Measurements from ENCODE around the gene IQSEC1. TPM values are rescaled to one million over a fixed set of nuclear protein-coding genes. Genes with fewer than 3 reads are reported as not detected.

Gene IQSEC1
- total RNA-seq, 1 experiment from 2014 or later: 4.9 TPM

DNA sequence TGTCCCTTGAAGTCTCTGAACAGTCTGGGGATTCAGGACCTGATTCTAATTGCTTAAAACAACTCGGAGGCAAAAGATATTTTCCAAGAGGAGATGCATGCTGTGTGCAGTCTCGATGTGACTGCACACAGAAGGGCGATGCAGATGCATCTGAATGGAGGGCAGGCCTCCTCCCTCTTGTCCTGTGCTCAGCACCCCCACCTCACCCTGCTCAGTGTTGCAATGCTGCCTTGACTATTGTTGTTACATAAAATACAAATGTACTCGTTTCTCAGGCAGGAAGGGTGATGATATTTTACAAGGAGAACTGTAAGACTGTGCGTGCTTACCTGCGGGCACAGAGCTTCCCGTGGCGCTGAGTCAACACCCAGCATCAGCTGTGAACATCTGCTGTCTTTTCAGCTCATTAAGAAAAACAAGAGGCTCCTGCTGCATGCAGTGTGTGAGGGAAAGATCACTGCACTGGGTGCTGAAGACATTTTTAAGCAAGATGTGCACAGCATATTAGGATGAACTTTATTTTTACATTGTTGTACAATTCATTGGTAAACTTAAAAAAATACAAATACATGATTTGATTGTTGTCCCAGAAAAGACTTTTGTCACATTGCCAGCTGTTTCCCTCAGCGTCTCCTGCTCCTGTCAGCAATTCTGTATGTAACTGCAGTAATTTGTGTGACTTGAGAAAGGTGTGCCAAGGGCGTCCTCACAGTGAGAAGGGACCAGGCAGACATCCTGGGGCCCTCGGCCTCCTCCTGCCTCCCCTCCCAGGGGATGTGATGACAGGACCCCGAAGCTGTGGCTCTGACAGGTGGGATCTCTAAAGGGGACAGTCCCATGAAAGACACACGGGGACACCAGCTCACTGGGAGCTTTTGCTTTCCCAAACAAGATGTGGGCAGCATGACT is 175.6 kb downstream of the IQSEC1 start:
- no peak for DNase-seq
- no peaks in the 10 kb centered on the region for H3K9me3 ChIP-seq
- H3K27me3 ChIP-seq: no peaks in the 10 kb centered on the region
- H3K4me3 ChIP-seq: no peak overlapping the region
- no peaks in the 10 kb centered on the region for H3K36me3 ChIP-seq

DNA sequence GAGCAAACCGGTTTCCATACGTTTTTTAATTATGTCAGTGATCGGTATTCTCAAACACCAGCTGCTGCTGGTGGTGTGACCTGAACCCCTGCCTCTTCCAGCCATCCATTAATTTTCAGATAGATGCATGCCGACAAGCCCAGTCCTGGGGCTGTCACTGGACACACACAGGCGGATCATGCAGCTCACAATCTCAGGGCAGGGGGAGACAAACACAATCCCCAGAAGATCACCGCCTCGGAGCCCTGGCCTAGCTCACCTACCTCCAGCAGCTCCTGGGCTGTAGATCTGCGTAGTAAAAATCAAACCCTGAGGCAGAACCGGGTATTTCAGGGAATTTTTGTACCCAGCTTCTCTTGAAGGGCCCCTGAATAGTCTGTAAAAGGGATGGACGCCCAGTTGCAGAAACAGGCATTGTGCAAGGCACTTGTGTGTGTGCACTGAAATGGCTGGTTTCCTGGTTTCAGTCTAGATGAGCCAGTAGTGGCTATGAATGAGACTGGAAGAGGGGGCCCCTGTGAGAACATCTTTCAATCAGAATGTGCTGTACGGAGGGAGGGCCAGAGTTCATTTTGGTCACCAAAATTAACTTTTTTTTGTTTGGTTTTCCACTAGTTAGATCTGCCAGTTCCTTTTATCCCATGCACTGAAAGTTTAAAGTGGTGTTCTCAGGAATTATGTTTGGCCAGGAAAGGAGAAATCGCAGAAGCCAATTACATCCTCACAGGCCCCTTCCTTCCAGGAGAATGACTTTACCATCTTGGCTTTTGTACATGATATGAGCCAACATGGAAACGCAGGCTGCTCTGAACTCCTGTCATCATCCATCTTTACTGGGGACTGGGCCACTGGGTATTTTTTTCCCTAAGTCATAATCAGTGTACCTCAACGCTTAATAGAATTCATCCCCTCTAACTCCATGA is 176.9 kb downstream of the IQSEC1 start:
- no peak for DNase-seq
- Histone ChIP-seq H3K27me3 (no peaks in the 10 kb centered on the region), H3K36me3 (no peaks in the 10 kb centered on the region), H3K4me3 (no peak overlapping the region), H3K9me3 (no peaks in the 10 kb centered on the region)

- Histone ChIP-seq H3K9me3 (no peaks in the 10 kb centered on the region), H3K4me3 (no peak overlapping the region), H3K36me3 (no peaks in the 10 kb centered on the region), H3K27me3 (no peaks in the 10 kb centered on the region)
- DNase-seq: no peak
Measured at GRCh38 chr3:12895391-12896062, 177.7 kb downstream of the IQSEC1 start.

DNA sequence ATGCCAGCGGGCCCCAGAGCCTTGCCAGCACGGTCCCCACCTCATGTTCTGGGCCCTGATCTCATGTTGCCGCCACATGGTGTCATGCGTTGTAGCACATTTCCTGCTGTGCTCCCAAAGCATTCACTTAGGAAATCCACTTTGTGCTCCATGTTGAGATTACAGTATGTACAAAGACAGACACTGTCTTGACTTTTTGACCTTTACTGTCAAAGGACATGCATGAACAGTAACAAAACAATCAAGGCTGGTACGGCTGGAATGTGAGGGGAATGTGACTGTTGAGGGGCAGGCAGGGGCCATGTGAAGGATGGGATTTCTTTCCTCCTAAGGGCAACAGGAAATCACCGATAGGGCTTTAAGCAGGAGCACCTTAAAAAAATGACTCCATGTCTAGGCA is 178.6 kb downstream of the IQSEC1 start:
- no peak overlapping the region for H3K4me3 ChIP-seq
- no peaks in the 10 kb centered on the region for H3K36me3 ChIP-seq
- DNase-seq: no peak
- no peaks in the 10 kb centered on the region for H3K9me3 ChIP-seq
- no peaks in the 10 kb centered on the region for H3K27me3 ChIP-seq

- Histone ChIP-seq H3K27me3 (no peaks in the 10 kb centered on the region), H3K36me3 (no peaks in the 10 kb centered on the region)
- no peak for DNase-seq
Measured at GRCh38 chr3:12893852-12894251, 179.4 kb downstream of the IQSEC1 start.

DNA sequence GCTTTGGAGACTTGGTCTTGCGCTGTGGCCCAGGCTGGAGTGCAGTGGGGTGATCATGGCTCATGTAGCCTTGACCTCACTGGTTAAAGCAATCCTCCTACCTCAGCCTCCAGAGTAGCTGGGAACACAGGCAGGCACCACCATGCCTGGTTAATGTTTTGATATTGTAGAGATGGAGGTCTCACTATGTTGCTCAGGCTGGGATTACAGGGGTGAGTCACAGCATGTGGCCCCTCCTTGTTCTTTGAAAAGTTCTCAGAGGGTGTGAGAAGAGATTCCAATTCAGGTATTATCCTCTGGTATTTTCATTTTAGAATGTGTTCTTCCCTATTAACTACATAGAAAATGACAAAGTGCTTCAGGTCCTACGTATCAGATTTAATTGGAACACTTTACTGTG is 180.0 kb downstream of the IQSEC1 start:
- H3K27me3 ChIP-seq: no peaks in the 10 kb centered on the region
- H3K36me3 ChIP-seq: no peaks in the 10 kb centered on the region
- H3K9me3 ChIP-seq: no peaks in the 10 kb centered on the region
- no peak for DNase-seq
- H3K4me3 ChIP-seq: no peak overlapping the region

More at GRCh38 chr3:12893852-12894251, 179.4 kb downstream of the IQSEC1 start:
- Histone ChIP-seq H3K9me3 (no peaks in the 10 kb centered on the region), H3K4me3 (no peak overlapping the region)

- Histone ChIP-seq H3K9me3 (no peaks in the 10 kb centered on the region), H3K4me3 (no peak overlapping the region), H3K27me3 (no peaks in the 10 kb centered on the region), H3K36me3 (no peaks in the 10 kb centered on the region)
- no peak for DNase-seq
Measured at GRCh38 chr3:12892840-12893189, 180.4 kb downstream of the IQSEC1 start.

GRCh38 chr3:12891985-12892839 is 181.0 kb downstream of the IQSEC1 start:
- Histone ChIP-seq H3K4me3 (no peak overlapping the region), H3K9me3 (no peaks in the 10 kb centered on the region), H3K27me3 (no peaks in the 10 kb centered on the region), H3K36me3 (no peaks in the 10 kb centered on the region)
- no peak for DNase-seq

GRCh38 chr3:12891391-12891984 is 181.7 kb downstream of the IQSEC1 start:
- Histone ChIP-seq H3K36me3 (no peaks in the 10 kb centered on the region), H3K9me3 (no peaks in the 10 kb centered on the region), H3K4me3 (no peak overlapping the region), H3K27me3 (no peaks in the 10 kb centered on the region)
- DNase-seq: no peak

DNA sequence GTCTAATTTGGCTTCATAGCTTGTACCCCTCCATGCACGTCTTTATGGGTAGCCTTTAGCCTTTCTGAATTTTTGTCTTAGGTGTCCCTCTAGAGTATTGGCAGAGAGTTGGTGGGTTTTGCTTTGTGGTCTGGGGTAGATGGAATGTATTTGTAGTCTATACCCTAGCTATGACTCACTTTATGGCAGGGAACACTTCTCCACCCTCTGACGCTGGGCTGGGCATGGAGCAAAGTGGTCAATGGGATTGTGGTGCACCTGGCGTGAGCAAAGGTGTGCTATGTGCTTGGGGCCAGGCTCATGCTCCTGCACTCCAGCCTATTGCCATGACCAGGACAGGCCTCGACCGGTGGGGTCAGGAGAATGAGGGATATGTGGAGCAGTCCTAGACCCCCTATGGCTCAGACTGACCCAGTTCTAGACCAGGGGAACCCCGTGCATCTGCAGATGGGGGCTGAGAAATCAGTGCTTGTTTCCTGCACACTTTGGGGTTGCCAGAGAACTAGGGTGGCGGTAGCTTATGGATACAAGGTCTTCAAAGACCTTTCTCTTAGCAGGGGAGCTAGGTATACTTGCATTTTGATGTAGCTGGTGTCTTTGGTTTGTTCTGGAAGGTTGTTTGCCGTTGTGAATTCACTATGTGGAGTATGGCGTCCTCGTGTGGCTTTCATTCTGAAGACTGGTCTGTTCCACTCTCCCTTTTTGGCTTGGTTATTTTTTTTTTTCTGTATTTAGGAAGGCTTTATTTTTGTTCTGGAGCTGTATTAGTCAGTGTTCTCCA is 182.4 kb downstream of the IQSEC1 start:
- H3K27me3 ChIP-seq: no peaks in the 10 kb centered on the region
- H3K36me3 ChIP-seq: no peaks in the 10 kb centered on the region
- DNase-seq: no peak
- H3K4me3 ChIP-seq: no peak overlapping the region
- H3K9me3 ChIP-seq: no peaks in the 10 kb centered on the region

- H3K4me3 ChIP-seq: no peak overlapping the region
- H3K27me3 ChIP-seq: no peaks in the 10 kb centered on the region
- H3K36me3 ChIP-seq: no peaks in the 10 kb centered on the region
- no peak for DNase-seq
- H3K9me3 ChIP-seq: no peaks in the 10 kb centered on the region
Measured at GRCh38 chr3:12886736-12887135, 186.5 kb downstream of the IQSEC1 start.

DNA sequence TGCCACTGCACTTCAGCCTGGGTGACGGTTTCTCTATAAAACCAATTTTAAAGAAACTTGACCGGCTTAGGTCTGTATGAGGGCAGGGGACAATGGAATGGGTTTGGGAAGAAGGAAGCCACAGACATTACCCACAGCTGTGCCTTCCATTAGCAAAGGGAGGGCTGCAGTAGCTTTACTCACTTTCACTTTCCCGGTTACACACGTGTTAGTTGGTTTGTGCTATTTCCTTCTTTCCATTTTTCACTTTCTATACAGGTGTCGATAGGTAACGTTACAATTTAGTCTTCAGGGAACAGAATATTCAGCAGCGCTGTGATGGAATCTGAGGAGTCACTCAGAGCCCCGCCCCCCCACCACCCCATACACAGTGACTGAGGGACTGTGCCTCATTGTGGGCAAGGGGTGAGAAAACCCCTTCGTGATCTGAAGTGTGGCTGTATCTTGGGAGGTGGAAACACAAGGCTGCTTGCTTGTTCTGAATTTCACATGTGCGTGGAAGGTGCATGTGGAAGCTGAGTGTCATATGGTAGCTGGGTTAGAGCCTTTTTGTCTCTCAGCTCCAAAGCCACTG is 187.0 kb downstream of the IQSEC1 start:
- Histone ChIP-seq H3K9me3 (no peaks in the 10 kb centered on the region), H3K36me3 (no peaks in the 10 kb centered on the region), H3K27me3 (no peaks in the 10 kb centered on the region), H3K4me3 (no peak overlapping the region)
- no peak for DNase-seq

DNA sequence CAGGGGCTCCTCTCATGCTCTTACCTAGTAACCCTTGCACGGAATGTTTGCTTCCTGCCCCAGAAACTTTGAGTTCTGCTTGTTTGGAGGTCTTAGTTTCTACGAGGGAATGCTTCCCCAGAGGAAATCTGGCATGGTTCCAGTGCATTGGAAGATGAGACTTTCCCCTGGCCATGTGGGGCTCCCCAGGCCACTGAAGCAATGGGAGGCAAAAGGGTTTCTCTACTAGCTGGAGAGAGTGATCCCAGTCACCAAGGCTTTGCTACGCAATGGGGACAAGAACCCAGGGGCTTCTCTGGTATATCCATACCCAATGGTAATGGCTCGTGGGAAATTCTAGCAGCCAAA is 187.7 kb downstream of the IQSEC1 start:
- Histone ChIP-seq H3K9me3 (no peaks in the 10 kb centered on the region), H3K36me3 (no peaks in the 10 kb centered on the region), H3K27me3 (no peaks in the 10 kb centered on the region), H3K4me3 (no peak overlapping the region)
- DNase-seq: no peak

GRCh38 chr3:12884790-12885582 is 188.2 kb downstream of the IQSEC1 start:
- Histone ChIP-seq H3K9me3 (no peaks in the 10 kb centered on the region), H3K27me3 (no peaks in the 10 kb centered on the region), H3K36me3 (no peaks in the 10 kb centered on the region), H3K4me3 (no peak overlapping the region)
- DNase-seq: no peak
